HG03342 (cell line): ENCODE measurements around the gene RASSF10.

Source experiments
- ATAC-seq: cut with Tn5 transposase; IDR thresholded peaks from one replicate; pipeline ENCODE4 v1.9.1; 2021; ENCODE audit warnings: mild to moderate bottlenecking, moderate library complexity; ENCODE audit not compliant: unreplicated experiment

RASSF10 gene

GRCh38 chr11:13053255-13053917, 44.3 kb downstream of the RASSF10 start:
- ATAC-seq: no peak

- no peak for ATAC-seq
Measured at GRCh38 chr11:13054278-13054677, 45.2 kb downstream of the RASSF10 start.

GRCh38 chr11:13055200-13055599, 46.1 kb downstream of the RASSF10 start:
- ATAC-seq: no peak

GRCh38 chr11:13061294-13061990, 52.3 kb downstream of the RASSF10 start:
- no peak for ATAC-seq
